Ovary (tissue), 9 donors: ENCODE data around the gene FBRS. TPM values are rescaled to one million over a fixed set of nuclear protein-coding genes. Genes with fewer than 3 reads are reported as not detected.
A peak's percentile ranks its signal among the peaks of the same experiment; 100 is the strongest.

Experiments
- DNase-seq, 5 donors: peaks; one replicate each; pipeline ENCODE4 v3.0.0-alpha.2; 2019 to 2020
- H3K27ac ChIP-seq, 2 donors: fragments of 200-600 bp; one replicate each; pipeline versions ENCODE4 v1.5.1 to v1.8.0; 2019 to 2022
- H3K27me3 ChIP-seq: fragments of 200-600 bp; one replicate; pipeline ENCODE4 v1.8.0; 2022
- H3K36me3 ChIP-seq: fragments of 200-600 bp; sonication (generic); one replicate; pipeline ENCODE4 v1.5.1; 2019
- H3K4me1 ChIP-seq: one replicate; pipeline ENCODE4 v1.8.1; 2013; ENCODE audit warnings: mild to moderate bottlenecking, moderate library complexity; ENCODE audit not compliant: insufficient read depth
- H3K4me3 ChIP-seq: fragments of 200-600 bp; sonication (generic); one replicate; pipeline ENCODE4 v1.5.1; 2017
- H3K9me3 ChIP-seq, 2 donors: fragments of 200-600 bp in 1 of 2; sonication (generic) in 1 of 2; one replicate each; pipeline versions ENCODE4 v1.5.1 to v1.8.1; 2013 to 2019; ENCODE audit warnings: mild to moderate bottlenecking in 1 of 2, moderate library complexity in 1 of 2
- CTCF ChIP-seq, 3 donors: fragments of 450-650 bp in 2 of 3; fragments of 200-600 bp in 1 of 3; IDR thresholded peaks; one replicate each; pipeline versions ENCODE4 v1.5.1 to v1.8.0; 2016 to 2022; ENCODE audit warnings: antibody characterized with exemption in 3 of 3, mild to moderate bottlenecking in 1 of 3
- EP300 ChIP-seq: sonication (generic); formaldehyde crosslinking; IDR thresholded peaks from one replicate; pipeline ENCODE4 v1.6.1; 2017; ENCODE audit warnings: antibody characterized with exemption
- POLR2A ChIP-seq: fragments of 450-650 bp; IDR thresholded peaks from one replicate; pipeline ENCODE4 v1.6.1; 2017; ENCODE audit warnings: antibody characterized with exemption, mild to moderate bottlenecking, moderate library complexity
- WGBS, 3 donors: extraction: QIAGEN DNeasy Blood & Tissue Kit in 1 of 3; methylation state at CpG; one replicate each; pipeline versions ENCODE4 v1.1.5 to v1.1.7; 2013 to 2017; 5-methylcytosine and 5-hydroxymethylcytosine counted together
- intact Hi-C, 4 donors: fragments of 100-400 bp; cut with DNase I; formaldehyde crosslinking; loops; one replicate each; pipeline versions ENCODE4 v1.11.0 to v1.15.1; 2022 to 2023
- polyA plus RNA-seq, 2 donors: library from polyadenylated mRNA; stranded (reverse); fragments of 200-250 nt in 1 of 2; fragments of 350-450 nt in 1 of 2; fragmentation: Illumina TruSeq in 1 of 2; extraction: RNeasy Lipid Tissue Mini Kit (QIAGEN cat#74804) in 1 of 2; gene quantifications; one replicate each; pipeline ENCODE4 v1.2.3, GENCODE V29; 2013 to 2014
- total RNA-seq, 7 donors: library from RNA; depleted of rRNA in 2 of 7; stranded (reverse); fragments of >200 nt in 2 of 7; fragmentation: NEBNext Ultra II Directional in 3 of 7; extraction: Animal tissue kit (Norgen Biotek cat#: 25700) in 3 of 7; gene quantifications; one replicate each; pipeline versions ENCODE4 v1.1.0 to v1.2.4, GENCODE V29; 2016 to 2023
- donor health status: DM: no; HTN: no; CAD: no; lungs with moderate emphysema.
- donor health status: DM: no; HTN: no; CAD: no.
- donor health status: Bipolar disorder and iron deficiency.
- donor health status: DM: yes; HTN: yes; CAD: no.
- donor health status: DM: no; HTN: no; CAD: no.
- donor health status: DM: yes; HTN: yes; CAD: no.

Gene FBRS
- total and polyA plus RNA-seq, 9 donors = 15.6 to 75.6 (median 56.2) TPM

- 27 to 31% (median 28%) methylated on average over 32 of the region's 32 CpGs for WGBS, 3 donors
- H3K9me3 ChIP-seq = no peaks in the 10 kb centered on the region
- H3K4me3 ChIP-seq = peak overlapping the region; percentile 44
- intact Hi-C loops = loop anchor here in 1 of 4 donors (5.0 to 10.0 kb wide), 3 partner anchors 40 to 282 kb away; partner anchors contain the start of genes MYL11, SRCAP, TBC1D10B and ZNF785
- no peak for TF ChIP-seq EP300
- peak; percentile 23 for TF ChIP-seq POLR2A
- peak overlapping the region in 1 of 2 donors; percentile 77 for H3K27ac ChIP-seq
- H3K27me3 ChIP-seq = no peaks in the 10 kb centered on the region
- peak in 2 of 5 donors; percentile 46 to 54 for DNase-seq
- no peaks in the 10 kb centered on the region for H3K36me3 ChIP-seq
- H3K4me1 ChIP-seq = peaks cover 10% of the 10 kb centered on the region
These were observed 1.0 kb upstream of the FBRS start for GRCh38 chr16:30656974-30657865.

DNA sequence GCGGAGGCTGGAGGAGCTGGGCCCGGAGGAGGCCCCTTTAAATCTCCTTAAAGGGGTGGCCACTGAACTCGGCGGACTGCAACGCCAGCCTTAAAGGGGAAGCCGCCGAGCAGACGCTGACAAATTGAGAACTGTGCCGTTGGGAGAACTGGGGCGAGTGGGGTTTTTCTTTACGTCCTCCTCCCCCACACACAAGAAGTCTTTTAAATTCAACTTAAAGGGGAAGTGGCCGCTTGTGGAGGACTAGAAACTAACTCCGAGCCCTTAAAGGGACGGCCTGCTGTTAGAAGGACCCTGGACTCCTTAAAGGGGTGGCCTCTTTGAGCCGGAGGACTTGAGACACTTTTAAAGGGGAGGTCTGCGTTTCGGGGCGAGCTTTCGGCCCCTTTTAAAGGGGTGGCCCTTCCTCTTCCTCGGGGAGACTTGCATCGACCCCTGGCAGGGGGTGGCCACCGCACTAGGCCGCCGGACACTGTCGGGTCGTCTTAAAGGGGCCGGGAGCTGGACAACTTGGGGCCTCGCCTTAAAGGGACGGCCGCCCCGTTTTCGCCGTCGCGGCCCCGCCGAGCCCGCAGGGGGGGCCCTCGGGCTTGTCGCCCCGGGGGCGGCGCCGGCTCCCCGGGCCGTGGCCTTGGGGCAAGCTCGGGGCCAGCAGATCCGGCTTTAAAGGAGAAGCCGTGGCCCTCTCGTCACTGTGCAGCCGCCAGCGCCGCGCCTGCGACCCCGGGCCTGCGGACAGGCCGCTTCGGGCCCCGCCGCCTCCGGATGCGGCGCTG lies 688 bp downstream of the FBRS start:
- intact Hi-C loops = loop anchor here in 1 of 4 donors (5.0 to 10.0 kb wide), 3 partner anchors 38 to 284 kb away; partner anchors contain the start of genes MYL11, SRCAP, TBC1D10B and ZNF785
- H3K4me1 ChIP-seq = peaks cover 11% of the 10 kb centered on the region
- peak; percentile 85 to 89 (median 87) for DNase-seq
- peak overlapping the region; percentile 70 for H3K4me3 ChIP-seq
- peak in 1 of 3 donors; percentile 18 for TF ChIP-seq CTCF (IDR thresholded peaks at IDR 0.05)
- no peak for TF ChIP-seq EP300
- peak overlapping the region; percentile 97 to 100 for H3K27ac ChIP-seq
- 0 to 1% (median 0%) methylated on average over 35 to 64 of the region's 64 CpGs for WGBS, 3 donors
- no peaks in the 10 kb centered on the region for H3K9me3 ChIP-seq
- H3K27me3 ChIP-seq = no peaks in the 10 kb centered on the region
- no peaks in the 10 kb centered on the region for H3K36me3 ChIP-seq

GRCh38 chr16:30659507-30660423 lies 1.5 kb downstream of the FBRS start:
- peak in 4 of 5 donors; percentile 40 to 69 (median 68) for DNase-seq

More at GRCh38 chr16:30659507-30660423, 1.5 kb downstream of the FBRS start:
- Histone ChIP-seq H3K36me3 (no peaks in the 10 kb centered on the region), H3K4me1 (peaks cover 11% of the 10 kb centered on the region), H3K9me3 (no peaks in the 10 kb centered on the region), H3K4me3 (peak overlapping the region; percentile 70), H3K27ac (peak overlapping the region; percentile 97 to 100), H3K27me3 (no peaks in the 10 kb centered on the region)
- intact Hi-C loops = loop anchor here in 2 of 4 donors (5.0 to 10.0 kb wide), 3 partner anchors 38 to 285 kb away; partner anchors contain the start of genes SRCAP (in 2 of the 2), MYL11 (in 1 of the 2), TBC1D10B (in 1 of the 2) and ZNF785 (in 1 of the 2)
- TF ChIP-seq POLR2A = no peak
- TF ChIP-seq CTCF (IDR thresholded peaks at IDR 0.05) = no peak
- TF ChIP-seq EP300 = no peak
- 0 to 1% (median 1%) methylated on average over 39 to 84 of the region's 84 CpGs for WGBS, 3 donors
